ENCODE data around the gene DOLK. TPM values are rescaled to one million over a fixed set of nuclear protein-coding genes. Genes with fewer than 3 reads are reported as not detected.
A peak's percentile ranks its signal among the peaks of the same experiment; 100 is the strongest.

The DOLK gene
- total and polyA plus RNA-seq, 10 of the 15 experiments (the other 5 are each of a cell fraction or from before 2014, with no cell fraction given), result 1.9 to 18.2 (median 9.1) TPM

GRCh38 chr9:128947527-128948301, at the start of gene DOLK, which contains the start of gene NUP188 (continued):
- peak; percentile 60 for TF ChIP-seq CBFB (IDR thresholded peaks at IDR 0.05; ENCODE audit: low read depth)
- TF ChIP-seq TBL1XR1 (IDR thresholded peaks at IDR 0.05; ENCODE audit: low read depth, low read length), result no peak; the same call in 1 of the 2 replicates
- TF ChIP-seq MXI1 (IDR thresholded peaks at IDR 0.05; ENCODE audit: low read depth, low read length), result peak; percentile 83
- TF ChIP-seq NFXL1 (IDR thresholded peaks at IDR 0.05; ENCODE audit: borderline replicate concordance), result no peak
- no peak for TF ChIP-seq BCLAF1 (IDR thresholded peaks at IDR 0.05)
- TF ChIP-seq ZNF217 (IDR thresholded peaks at IDR 0.05), result no peak

GRCh38 chr9:128995791-128996190, 48.4 kb upstream of the DOLK start:
- Histone ChIP-seq H2AFZ (ENCODE audit: control insufficient read depth, low read depth, low read length) (no peak overlapping the region), H3K79me2 (ENCODE audit: control insufficient read depth, insufficient read depth, low read length) (no peaks in the 10 kb centered on the region), H3K4me2 (ENCODE audit: control insufficient read depth, insufficient read depth) (no peak overlapping the region), H4K20me1 (ENCODE audit: control insufficient read depth, insufficient read depth) (no peaks in the 10 kb centered on the region), H3K36me3 (ENCODE audit: control insufficient read depth in 2 of 2, insufficient read depth in 2 of 2, low read length in 1 of 2) (peaks cover 34 to 42% of the 10 kb centered on the region in 2 experiments), H3K27me3 (replicated peaks in 1 of 2; ENCODE audit: control insufficient read depth in 2 of 2, insufficient read depth in 2 of 2, low read length in 1 of 2) (no peaks in the 10 kb centered on the region), H3K4me3 (no peak overlapping the region), H3K9me3 (replicated peaks; ENCODE audit: control insufficient read depth, insufficient read depth, low read length) (no peaks in the 10 kb centered on the region), H3K27ac (ENCODE audit: control insufficient read depth, insufficient read depth) (no peak overlapping the region), H3K9ac (ENCODE audit: control insufficient read depth, insufficient read depth, low read length) (no peak overlapping the region), H3K4me1 (ENCODE audit: control insufficient read depth, insufficient read depth, low read length) (no peaks in the 10 kb centered on the region)
- FAIRE-seq (no peak), ATAC-seq (no peak), DNase-seq (ENCODE audit: low read depth, low spot score) (no peak)
- 94% methylated on average over 4 of the region's 5 CpGs for WGBS (ENCODE audit: insufficient coverage, insufficient replicate concordance, low lambda C conversion rate, missing lambda C conversion rate)
- ChIA-PET RAD21 (ENCODE audit: unreplicated experiment) (no interaction called here), CTCF (no interaction called here), SMC1A (ENCODE audit: uncharacterized antibody, unreplicated experiment) (no interaction called here), POLR2A (interaction anchor here (0.7 kb wide), 1 partner anchor 25 kb away, joined by 4 read pairs; no protein-coding TSS in a partner anchor)
- no TSS peak for BruUV-seq (replicated peaks)
- intact Hi-C loops (cut with micrococcal nuclease; ENCODE audit: unreplicated experiment), result no loop called here
- in situ Hi-C loops (cut with MboI), result no loop called here
- TF ChIP-seq GABPA (IDR thresholded peaks at IDR 0.05; ENCODE audit: low read depth) (no peak), POU2F2 (IDR thresholded peaks at IDR 0.05; ENCODE audit: borderline replicate concordance, low read depth, low read length) (no peak), KAT2A (conservative IDR thresholded peaks at IDR 0.05; ENCODE audit: control insufficient read depth, low read depth, low read length) (no peak), MEF2B (IDR thresholded peaks at IDR 0.05; ENCODE audit: partially characterized antibody, poor library complexity, severe bottlenecking) (no peak), SMC3 (IDR thresholded peaks at IDR 0.05; ENCODE audit: borderline replicate concordance, low read length) (no peak), RBBP5 (conservative IDR thresholded peaks at IDR 0.05) (no peak), BRCA1 (IDR thresholded peaks at IDR 0.05; ENCODE audit: low read depth, low read length) (no peak), BHLHE40 (IDR thresholded peaks at IDR 0.05; ENCODE audit: borderline replicate concordance in 1 of 2, low read depth in 2 of 2, low read length in 1 of 2) (no peak), PAX8 (IDR thresholded peaks at IDR 0.05) (no peak), NFYB (IDR thresholded peaks at IDR 0.05; ENCODE audit: insufficient read depth, low read depth, low read length) (no peak)
- TF ChIP-seq, protein P1, sequence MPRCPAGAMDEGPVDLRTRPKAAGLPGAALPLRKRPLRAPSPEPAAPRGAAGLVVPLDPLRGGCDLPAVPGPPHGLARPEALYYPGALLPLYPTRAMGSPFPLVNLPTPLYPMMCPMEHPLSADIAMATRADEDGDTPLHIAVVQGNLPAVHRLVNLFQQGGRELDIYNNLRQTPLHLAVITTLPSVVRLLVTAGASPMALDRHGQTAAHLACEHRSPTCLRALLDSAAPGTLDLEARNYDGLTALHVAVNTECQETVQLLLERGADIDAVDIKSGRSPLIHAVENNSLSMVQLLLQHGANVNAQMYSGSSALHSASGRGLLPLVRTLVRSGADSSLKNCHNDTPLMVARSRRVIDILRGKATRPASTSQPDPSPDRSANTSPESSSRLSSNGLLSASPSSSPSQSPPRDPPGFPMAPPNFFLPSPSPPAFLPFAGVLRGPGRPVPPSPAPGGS (IDR thresholded peaks at IDR 0.05; ENCODE audit: borderline replicate concordance, insufficient read depth, low read depth, low read length, poor library complexity, severe bottlenecking), result no peak
